Suprapubic skin (tissue), 4 donors: ENCODE results near the gene SOX13.

Source experiments
- EP300 ChIP-seq: sonication (generic); formaldehyde crosslinking; IDR thresholded peaks from one replicate; pipeline ENCODE4 v1.6.1; 2017; ENCODE audit warnings: antibody characterized with exemption
- POLR2AphosphoS5 ChIP-seq, 3 donors: sonication (generic); formaldehyde crosslinking; IDR thresholded peaks; one replicate each; pipeline ENCODE4 v1.6.1; 2017; ENCODE audit warnings: antibody characterized with exemption in 3 of 3
- TF ChIP-seq, protein P1 (sequence below), 2 donors: fragments of 200-600 bp in 1 of 2; fragments of 450-650 bp in 1 of 2; sonication (generic) in 1 of 2; IDR thresholded peaks; one replicate each; pipeline ENCODE4 v1.5.1; 2016 to 2019; ENCODE audit warnings: antibody characterized with exemption in 2 of 2, mild to moderate bottlenecking in 1 of 2, moderate library complexity in 1 of 2

DNA sequence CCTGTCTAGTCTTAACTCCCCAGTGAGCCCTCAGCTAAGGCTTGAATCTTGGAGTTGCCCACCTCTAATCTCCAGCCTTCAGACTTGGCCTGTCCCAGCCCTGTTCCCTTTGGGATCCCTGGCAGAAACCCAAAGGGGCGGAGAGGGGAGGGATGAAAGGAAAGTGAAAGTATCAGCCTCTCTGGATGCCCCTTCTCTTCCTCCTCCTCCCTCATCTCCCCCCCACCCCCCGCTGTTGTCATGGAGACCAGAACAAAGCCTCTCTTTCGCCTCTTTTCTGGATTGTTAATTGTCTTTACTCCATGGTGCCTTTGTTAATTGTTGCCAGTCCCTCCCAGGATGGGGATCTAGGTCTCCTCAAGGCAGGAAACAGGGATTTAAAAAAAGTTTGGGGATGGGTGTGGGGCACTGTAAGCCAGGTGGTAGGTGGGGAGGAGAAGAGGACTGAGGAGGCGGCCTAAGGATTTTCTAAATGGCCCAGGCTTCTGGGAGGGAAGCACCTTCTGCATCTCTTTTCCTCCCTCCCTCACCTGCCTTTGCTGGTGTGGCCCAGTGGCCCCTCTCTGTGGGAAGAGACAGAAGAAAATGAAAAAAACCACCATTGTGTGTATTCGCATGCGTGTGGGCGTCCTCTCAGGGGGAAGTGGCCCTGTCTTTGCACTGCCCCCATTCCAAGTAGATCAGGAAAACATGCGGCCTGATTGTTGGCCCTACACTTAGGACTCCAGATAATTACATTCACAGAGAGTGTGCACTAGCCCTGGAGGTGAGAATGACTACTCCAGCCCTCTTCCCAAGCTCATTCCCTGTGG is 7.5 kb upstream of the SOX13 start:
- TF ChIP-seq POLR2AphosphoS5 (IDR thresholded peaks at IDR 0.05) (no peak), EP300 (no peak)
- TF ChIP-seq, protein P1, sequence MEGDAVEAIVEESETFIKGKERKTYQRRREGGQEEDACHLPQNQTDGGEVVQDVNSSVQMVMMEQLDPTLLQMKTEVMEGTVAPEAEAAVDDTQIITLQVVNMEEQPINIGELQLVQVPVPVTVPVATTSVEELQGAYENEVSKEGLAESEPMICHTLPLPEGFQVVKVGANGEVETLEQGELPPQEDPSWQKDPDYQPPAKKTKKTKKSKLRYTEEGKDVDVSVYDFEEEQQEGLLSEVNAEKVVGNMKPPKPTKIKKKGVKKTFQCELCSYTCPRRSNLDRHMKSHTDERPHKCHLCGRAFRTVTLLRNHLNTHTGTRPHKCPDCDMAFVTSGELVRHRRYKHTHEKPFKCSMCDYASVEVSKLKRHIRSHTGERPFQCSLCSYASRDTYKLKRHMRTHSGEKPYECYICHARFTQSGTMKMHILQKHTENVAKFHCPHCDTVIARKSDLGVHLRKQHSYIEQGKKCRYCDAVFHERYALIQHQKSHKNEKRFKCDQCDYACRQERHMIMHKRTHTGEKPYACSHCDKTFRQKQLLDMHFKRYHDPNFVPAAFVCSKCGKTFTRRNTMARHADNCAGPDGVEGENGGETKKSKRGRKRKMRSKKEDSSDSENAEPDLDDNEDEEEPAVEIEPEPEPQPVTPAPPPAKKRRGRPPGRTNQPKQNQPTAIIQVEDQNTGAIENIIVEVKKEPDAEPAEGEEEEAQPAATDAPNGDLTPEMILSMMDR (IDR thresholded peaks at IDR 0.05): no peak
